Keratinocyte (primary cell): Measurements from ENCODE around the gene SEZ6. TPM values are rescaled to one million over a fixed set of nuclear protein-coding genes. Genes with fewer than 3 reads are reported as not detected.

Source experiments
- DNase-seq: peaks from one replicate; pipeline ENCODE4 v3.0.0-alpha.2; 2011; ENCODE audit warnings: low read depth, missing footprints, low spot score
- FAIRE-seq: peaks from 2 replicates; lab custom pipeline; 2011; peaks lifted over from hg19 to GRCh38; lab: Jason Lieb, UNC
- H2AFZ ChIP-seq: 2 replicates; pipeline ENCODE4 v1.6.0; 2012; ENCODE audit warnings: low read length, control low read depth, inconsistent platforms; ENCODE audit not compliant: control insufficient read depth
- H3K27ac ChIP-seq: 2 replicates; pipeline ENCODE4 v1.5.1; 2011; ENCODE audit warnings: low read length; ENCODE audit not compliant: control insufficient read depth, insufficient read depth
- H3K27me3 ChIP-seq: 3 replicates; pipeline ENCODE4 v1.6.0; 2011; ENCODE audit warnings: low read length; ENCODE audit not compliant: control insufficient read depth, insufficient read depth; ENCODE audit errors: extremely low read depth
- H3K36me3 ChIP-seq, 2 experiments: 2 replicates in 1 of 2; 3 replicates in 1 of 2; pipeline ENCODE4 v1.5.1; 2011; ENCODE audit warnings: low read length in 2 of 2, mild to moderate bottlenecking in 1 of 2; ENCODE audit not compliant: control insufficient read depth in 2 of 2, insufficient read depth in 2 of 2; ENCODE audit errors: extremely low read depth in 1 of 2
- H3K4me1 ChIP-seq: 3 replicates; pipeline ENCODE4 v1.5.1; 2011; ENCODE audit warnings: low read length; ENCODE audit not compliant: control insufficient read depth, insufficient read depth; ENCODE audit errors: extremely low read depth
- H3K4me2 ChIP-seq: 3 replicates; pipeline ENCODE4 v1.6.0; 2011; ENCODE audit warnings: low read depth, low read length; ENCODE audit not compliant: control insufficient read depth, insufficient read depth; ENCODE audit errors: extremely low read depth
- H3K4me3 ChIP-seq, 3 experiments: fragments of 200-600 bp in 1 of 3; sonication (generic) in 1 of 3; 2 replicates in 2 of 3; 3 replicates in 1 of 3; pipeline ENCODE4 v1.5.1; 2011 to 2016; ENCODE audit warnings: low read length in 3 of 3, mild to moderate bottlenecking in 3 of 3, control low read depth in 2 of 3, inconsistent platforms in 1 of 3, low read depth in 1 of 3, mixed read lengths in 1 of 3, mixed run types in 1 of 3, moderate library complexity in 1 of 3; ENCODE audit not compliant: control insufficient read depth in 2 of 3, insufficient read depth in 2 of 3; ENCODE audit errors: extremely low read depth in 1 of 3
- H3K79me2 ChIP-seq: 2 replicates; pipeline ENCODE4 v1.6.0; 2012; ENCODE audit warnings: low read length; ENCODE audit not compliant: control insufficient read depth, insufficient read depth
- H3K9ac ChIP-seq: 3 replicates; pipeline ENCODE4 v1.6.0; 2011; ENCODE audit warnings: low read length; ENCODE audit not compliant: control insufficient read depth, insufficient read depth; ENCODE audit errors: extremely low read depth
- H3K9me1 ChIP-seq: 3 replicates; pipeline ENCODE4 v1.6.0; 2011; ENCODE audit warnings: low read length; ENCODE audit not compliant: control insufficient read depth, insufficient read depth; ENCODE audit errors: extremely low read depth
- H3K9me3 ChIP-seq: 2 replicates; pipeline ENCODE4 v1.5.1; 2012; ENCODE audit warnings: low read depth, low read length; ENCODE audit not compliant: control insufficient read depth
- H4K20me1 ChIP-seq: 3 replicates; pipeline ENCODE4 v1.6.0; 2011; ENCODE audit warnings: low read length; ENCODE audit not compliant: control insufficient read depth, insufficient read depth; ENCODE audit errors: extremely low read depth
- CTCF ChIP-seq, 3 experiments: IDR thresholded peaks in 1 of 3; conservative IDR thresholded peaks in 1 of 3; optimal IDR thresholded peaks in 1 of 3; 2 replicates in 2 of 3; 3 replicates in 1 of 3; pipeline versions ENCODE3 to v1.5.1; 2011; ENCODE audit warnings: low read length in 3 of 3, mild to moderate bottlenecking in 3 of 3, moderate library complexity in 2 of 3, control low read depth in 1 of 3, inconsistent platforms in 1 of 3; ENCODE audit not compliant: insufficient read depth in 2 of 3; ENCODE audit errors: extremely low read depth in 1 of 3
- EZH2 ChIP-seq: IDR thresholded peaks from one replicate; pipeline ENCODE4 v1.6.1; 2012; ENCODE audit warnings: inconsistent platforms, mild to moderate bottlenecking, low read length, moderate library complexity
- dilution Hi-C: fragments of 300-500 bp; cut with MboI; formaldehyde crosslinking; loops from one replicate; pipeline ENCODE4 v1.7.0; 2020; ENCODE audit warnings: low sequenced_read_pairs; ENCODE audit not compliant: extremely low pct_ligation_motif_present
- polyA plus RNA-seq, 5 experiments: library from polyadenylated mRNA; depleted of rRNA in 3 of 5; stranded (reverse) in 3 of 5; stranded (forward) in 1 of 5; unstranded in 1 of 5; fragments of >200 nt; gene quantifications; 1 replicate in 1 of 5; 2 replicates in 3 of 5; 3 replicates in 1 of 5; pipeline versions ENCODE4 v1.2.1 to v1.2.3, GENCODE V29; 2011 to 2012; ENCODE audit warnings: missing spikeins in 2 of 5, low read depth in 1 of 5, low replicate concordance in 1 of 5

The SEZ6 gene
- polyA plus RNA-seq, 1 donor (not counting 4 experiments of a cell fraction or from before 2014, with no cell fraction given) = not detected

DNA sequence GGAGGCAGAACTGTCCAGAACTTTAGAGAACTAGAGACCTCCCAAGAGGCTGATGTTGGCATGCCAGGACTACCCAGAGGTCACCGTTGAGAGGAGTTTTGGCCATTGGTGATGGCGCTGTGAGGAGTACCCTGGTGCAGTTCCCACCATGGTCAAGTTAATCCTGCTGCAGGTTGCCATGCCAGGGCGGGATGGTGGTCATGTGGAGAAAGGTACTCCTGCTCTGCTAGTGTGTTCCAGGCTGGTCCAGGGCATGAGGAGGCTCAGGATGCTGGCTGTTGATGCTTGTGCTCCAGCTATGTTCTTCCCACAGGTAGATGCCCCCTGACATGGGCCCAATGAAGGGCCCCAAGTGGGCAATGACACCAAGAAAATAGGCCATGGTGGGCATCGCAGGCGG is 50.4 kb downstream of the SEZ6 start:
- Histone ChIP-seq H4K20me1 (no peaks in the 10 kb centered on the region), H2AFZ (no peak overlapping the region), H3K9me3 (no peaks in the 10 kb centered on the region), H3K9ac (no peak overlapping the region), H3K4me3 (no peak overlapping the region), H3K4me2 (no peak overlapping the region), H3K27me3 (no peaks in the 10 kb centered on the region), H3K4me1 (peaks cover 5% of the 10 kb centered on the region), H3K36me3 (no peaks in the 10 kb centered on the region), H3K9me1 (no peaks in the 10 kb centered on the region), H3K79me2 (peaks cover 6% of the 10 kb centered on the region), H3K27ac (no peak overlapping the region)
- DNase-seq = no peak
- FAIRE-seq = no peak
- TF ChIP-seq EZH2 (no peak), CTCF (optimal IDR thresholded peaks at IDR 0.05 in 1 of 3, IDR thresholded peaks at IDR 0.05 in 1 of 3, conservative IDR thresholded peaks at IDR 0.05 in 1 of 3; ENCODE audit: extremely low read depth in 1 of 3, insufficient read depth in 2 of 3, low read length in 3 of 3) (no peak)
- dilution Hi-C loops = no loop called here

DNA sequence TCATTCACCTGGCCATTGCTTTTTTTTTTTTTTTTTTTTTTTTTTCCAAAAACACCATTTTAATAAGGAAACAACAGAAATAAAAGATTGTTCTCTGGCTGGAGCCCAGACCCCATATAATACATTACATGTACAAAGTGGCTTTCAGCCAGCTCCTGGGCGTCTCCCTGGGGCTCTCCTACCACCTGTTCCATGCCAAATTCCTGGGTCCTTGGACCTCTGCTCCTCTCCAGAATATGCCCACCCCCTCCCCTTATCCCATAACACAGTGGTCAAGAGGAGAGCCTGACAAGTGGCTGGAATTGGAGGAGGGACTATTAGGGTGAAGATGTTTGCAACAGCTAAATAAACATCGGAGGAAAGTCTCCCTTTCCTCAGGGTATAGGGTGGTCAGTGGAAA is 50.9 kb downstream of the SEZ6 start:
- Histone ChIP-seq H3K79me2 (peaks cover 11% of the 10 kb centered on the region), H3K9me1 (no peaks in the 10 kb centered on the region), H3K27ac (no peak overlapping the region), H3K36me3 (no peaks in the 10 kb centered on the region), H3K9ac (no peak overlapping the region), H3K9me3 (no peaks in the 10 kb centered on the region), H3K4me1 (peaks cover 5% of the 10 kb centered on the region), H4K20me1 (no peaks in the 10 kb centered on the region), H2AFZ (no peak overlapping the region), H3K4me3 (no peak overlapping the region), H3K4me2 (no peak overlapping the region), H3K27me3 (no peaks in the 10 kb centered on the region)
- DNase-seq (no peak), FAIRE-seq (no peak)
- TF ChIP-seq CTCF (optimal IDR thresholded peaks at IDR 0.05 in 1 of 3, IDR thresholded peaks at IDR 0.05 in 1 of 3, conservative IDR thresholded peaks at IDR 0.05 in 1 of 3; ENCODE audit: extremely low read depth in 1 of 3, insufficient read depth in 2 of 3, low read length in 3 of 3) = no peak
- TF ChIP-seq EZH2 = no peak
- dilution Hi-C loops = no loop called here
